ENCODE results near the gene GNAQ. TPM values are rescaled to one million over a fixed set of nuclear protein-coding genes. Genes with fewer than 3 reads are reported as not detected.

The GNAQ gene
- total and polyA plus RNA-seq, 4 donors: 24.6 to 86.2 (median 51.4) TPM

GRCh38 chr9:77999231-77999631 is 32.4 kb downstream of the GNAQ start:
- no peaks in the 10 kb centered on the region for H3K27me3 ChIP-seq (ENCODE audit: control insufficient read depth in 3 of 3, insufficient read depth in 3 of 3, low read length in 2 of 3)
- ATAC-seq (ENCODE audit: insufficient read depth, low FRiP score): no peak
- WGBS, 2 donors: 16 to 32% methylated on average over 2 of the region's 2 CpGs
- no peak overlapping the region for H3K27ac ChIP-seq (ENCODE audit: low read depth in 1 of 2, low read length in 1 of 2)
- H3K4me3 ChIP-seq: no peak overlapping the region
- no peak overlapping the region for H3K9ac ChIP-seq (ENCODE audit: insufficient read depth in 1 of 2, low read length in 2 of 2)
- TF ChIP-seq CTCF (IDR thresholded peaks at IDR 0.05; ENCODE audit: control extremely low read depth, extremely low read depth): no peak
- H3K4me1 ChIP-seq (ENCODE audit: control insufficient read depth in 5 of 5, insufficient read depth in 5 of 5, low read length in 5 of 5): peaks cover 4 to 11% (median 8%) of the 10 kb centered on the region in 5 donors
- H3K9me3 ChIP-seq (ENCODE audit: control insufficient read depth in 4 of 4, insufficient read depth in 3 of 4, low read length in 3 of 4): no peaks in the 10 kb centered on the region
- DNase-seq: no peak
- peaks cover 0 to 3% (median 0%) of the 10 kb centered on the region in 4 donors for H3K36me3 ChIP-seq (ENCODE audit: control insufficient read depth in 4 of 4, insufficient read depth in 4 of 4, low read length in 4 of 4)

GRCh38 chr9:77997611-77998284 is 33.9 kb downstream of the GNAQ start:
- Histone ChIP-seq H3K36me3 (ENCODE audit: control insufficient read depth in 4 of 4, insufficient read depth in 4 of 4, low read length in 4 of 4) (peaks cover 0 to 3% (median 0%) of the 10 kb centered on the region in 4 donors), H3K9me3 (ENCODE audit: control insufficient read depth in 4 of 4, insufficient read depth in 3 of 4, low read length in 3 of 4) (no peaks in the 10 kb centered on the region), H3K4me1 (ENCODE audit: control insufficient read depth in 5 of 5, insufficient read depth in 5 of 5, low read length in 5 of 5) (peaks cover 4 to 11% (median 8%) of the 10 kb centered on the region in 5 donors), H3K4me3 (no peak overlapping the region), H3K27ac (ENCODE audit: low read depth in 1 of 2, low read length in 1 of 2) (peak overlapping the region in 1 of 2 donors; percentile 72), H3K27me3 (ENCODE audit: control insufficient read depth in 3 of 3, insufficient read depth in 3 of 3, low read length in 2 of 3) (no peaks in the 10 kb centered on the region), H3K9ac (ENCODE audit: insufficient read depth in 1 of 2, low read length in 2 of 2) (no peak overlapping the region)
- DNase-seq: peak; percentile 42 to 71 (median 58)
- no peak for ATAC-seq (ENCODE audit: insufficient read depth, low FRiP score)
- TF ChIP-seq CTCF (IDR thresholded peaks at IDR 0.05; ENCODE audit: control extremely low read depth, extremely low read depth): no peak
- WGBS, 2 donors: 38 to 57% methylated on average over 16 of the region's 16 CpGs

- Histone ChIP-seq H3K4me1 (ENCODE audit: control insufficient read depth in 5 of 5, insufficient read depth in 5 of 5, low read length in 5 of 5) (peaks cover 4 to 11% (median 8%) of the 10 kb centered on the region in 5 donors), H3K36me3 (ENCODE audit: control insufficient read depth in 4 of 4, insufficient read depth in 4 of 4, low read length in 4 of 4) (peaks cover 0 to 3% (median 0%) of the 10 kb centered on the region in 4 donors), H3K9me3 (ENCODE audit: control insufficient read depth in 4 of 4, insufficient read depth in 3 of 4, low read length in 3 of 4) (no peaks in the 10 kb centered on the region), H3K4me3 (no peak overlapping the region), H3K27ac (ENCODE audit: low read depth in 1 of 2, low read length in 1 of 2) (no peak overlapping the region), H3K27me3 (ENCODE audit: control insufficient read depth in 3 of 3, insufficient read depth in 3 of 3, low read length in 2 of 3) (no peaks in the 10 kb centered on the region), H3K9ac (ENCODE audit: insufficient read depth in 1 of 2, low read length in 2 of 2) (no peak overlapping the region)
- DNase-seq (no peak), ATAC-seq (ENCODE audit: insufficient read depth, low FRiP score) (no peak)
- no peak for TF ChIP-seq CTCF (IDR thresholded peaks at IDR 0.05; ENCODE audit: control extremely low read depth, extremely low read depth)
- WGBS, 2 donors: 80 to 85% methylated on average over 2 of the region's 2 CpGs
Observed at GRCh38 chr9:77996696-77997095, 34.9 kb downstream of the GNAQ start.
